IMR-90 (cell line): ENCODE measurements around the gene WDR1. TPM values are rescaled to one million over a fixed set of nuclear protein-coding genes. Genes with fewer than 3 reads are reported as not detected.

ENCODE experiments used
- ATAC-seq: fragments of 200-7000 bp; cut with Tn5 transposase; 2 replicates; pipeline ENCODE4 v1.9.1; 2020; ENCODE audit warnings: low read depth, mild to moderate bottlenecking, moderate library complexity
- BruUV-seq: library from RNA; stranded (reverse); fragments of 400-500 nt; replicated peaks from 2 replicates; lab custom pipeline; 2021; lab: Mats Ljungman, UMichigan
- CTCF ChIA-PET: fragments of 300-600 bp; formaldehyde crosslinking; extraction: SDS; loops from one replicate; lab custom pipeline; 2021; ENCODE audit warnings: antibody characterized with exemption; lab: Yijun Ruan, JAX
- POLR2A ChIA-PET: fragments of 300-600 bp; sonication (Branson Sonifier 250); formaldehyde crosslinking; loops from one replicate; lab custom pipeline; 2022; ENCODE audit warnings: antibody characterized with exemption; ENCODE audit not compliant: unreplicated experiment; lab: Charles Lee
- DNase-seq: peaks from one replicate; pipeline ENCODE4 v3.0.0; 2013
- H2AFZ ChIP-seq: replicated peaks from 2 replicates; pipeline ENCODE3; 2013; ENCODE audit warnings: low read length, mild to moderate bottlenecking; ENCODE audit not compliant: poor library complexity
- H2AK5ac ChIP-seq: 2 replicates; pipeline ENCODE4 v1.6.1; 2013; ENCODE audit warnings: low read depth, low read length, inconsistent platforms
- H2AK9ac ChIP-seq: replicated peaks from 2 replicates; pipeline ENCODE3; 2013; ENCODE audit warnings: mild to moderate bottlenecking, low read depth, low read length, moderate library complexity; ENCODE audit not compliant: poor library complexity
- H2BK120ac ChIP-seq: 2 replicates; pipeline ENCODE4 v1.6.1; 2013; ENCODE audit warnings: low read depth, low read length, inconsistent platforms
- H2BK15ac ChIP-seq: 3 replicates; pipeline ENCODE4 v1.6.1; 2013; ENCODE audit warnings: low read depth, low read length, inconsistent platforms
- H2BK20ac ChIP-seq: 2 replicates; pipeline ENCODE4 v1.6.1; 2013; ENCODE audit warnings: low read depth, mild to moderate bottlenecking, inconsistent platforms, low read length, moderate library complexity
- H2BK5ac ChIP-seq: 2 replicates; pipeline ENCODE4 v1.6.1; 2013; ENCODE audit warnings: mild to moderate bottlenecking, low read depth, low read length, inconsistent platforms; ENCODE audit not compliant: poor library complexity, severe bottlenecking
- H3K14ac ChIP-seq: replicated peaks from 2 replicates; pipeline ENCODE4 v1.6.1; 2013; ENCODE audit warnings: low read depth, low read length, inconsistent platforms
- H3K18ac ChIP-seq: 2 replicates; pipeline ENCODE4 v1.6.1; 2013; ENCODE audit warnings: low read depth, low read length, control low read depth
- H3K23ac ChIP-seq: 2 replicates; pipeline ENCODE4 v1.6.1; 2013; ENCODE audit warnings: low read depth, low read length, inconsistent platforms
- H3K27ac ChIP-seq: 2 replicates; pipeline ENCODE4 v1.5.1; 2013; ENCODE audit warnings: mild to moderate bottlenecking, control low read depth, low read length; ENCODE audit not compliant: insufficient read depth
- H3K27me3 ChIP-seq: 2 replicates; pipeline ENCODE4 v1.6.1; 2013; ENCODE audit warnings: low read length; ENCODE audit not compliant: control insufficient read depth, insufficient read depth
- H3K36me3 ChIP-seq: 2 replicates; pipeline ENCODE4 v1.6.1; 2013; ENCODE audit warnings: low read length, mixed read lengths; ENCODE audit not compliant: control insufficient read depth, insufficient read depth
- H3K4ac ChIP-seq: 2 replicates; pipeline ENCODE4 v1.6.1; 2013; ENCODE audit warnings: low read depth, low read length, inconsistent platforms
- H3K4me1 ChIP-seq: 2 replicates; pipeline ENCODE4 v1.6.1; 2013; ENCODE audit warnings: low read length, mixed read lengths; ENCODE audit not compliant: control insufficient read depth, insufficient read depth
- H3K4me2 ChIP-seq: 2 replicates; pipeline ENCODE4 v1.6.1; 2013; ENCODE audit warnings: low read depth, mild to moderate bottlenecking, control low read depth, low read length, moderate library complexity
- H3K4me3 ChIP-seq: 2 replicates; pipeline ENCODE4 v1.5.1; 2013; ENCODE audit warnings: low read depth, mild to moderate bottlenecking, control low read depth, low read length, moderate library complexity; ENCODE audit not compliant: insufficient read depth
- H3K56ac ChIP-seq: 2 replicates; pipeline ENCODE4 v1.6.1; 2013; ENCODE audit warnings: low read length, inconsistent platforms; ENCODE audit not compliant: insufficient read depth; ENCODE audit errors: extremely low read depth
- H3K79me1 ChIP-seq, 2 experiments: 2 replicates each; pipeline ENCODE4 v1.6.1; 2013; ENCODE audit warnings: low read length in 2 of 2, inconsistent platforms in 1 of 2, low read depth in 1 of 2
- H3K9ac ChIP-seq: 2 replicates; pipeline ENCODE4 v1.6.1; 2013; ENCODE audit warnings: low read depth, low read length, control low read depth
- H3K9me1 ChIP-seq: 2 replicates; pipeline ENCODE4 v1.6.1; 2013; ENCODE audit warnings: low read length, inconsistent platforms; ENCODE audit not compliant: insufficient read depth
- H3K9me3 ChIP-seq: 2 replicates; pipeline ENCODE4 v1.6.1; 2013; ENCODE audit warnings: low read length; ENCODE audit not compliant: control insufficient read depth, insufficient read depth
- H4K20me1 ChIP-seq: 2 replicates; pipeline ENCODE4 v1.6.1; 2013; ENCODE audit warnings: low read length, inconsistent platforms; ENCODE audit not compliant: insufficient read depth
- H4K5ac ChIP-seq: 2 replicates; pipeline ENCODE4 v1.6.1; 2013; ENCODE audit warnings: mild to moderate bottlenecking, low read depth, low read length, control low read depth
- H4K8ac ChIP-seq, 2 experiments: 2 replicates each; pipeline ENCODE4 v1.6.1; 2013; ENCODE audit warnings: low read depth in 2 of 2, low read length in 2 of 2, control low read depth in 1 of 2, inconsistent platforms in 1 of 2
- H4K91ac ChIP-seq: 2 replicates; pipeline ENCODE4 v1.6.1; 2013; ENCODE audit warnings: low read depth, low read length, inconsistent platforms; ENCODE audit not compliant: insufficient read depth
- BHLHE40 ChIP-seq: fragments of 150-350 bp; IDR thresholded peaks from 2 replicates; pipeline ENCODE4 v1.6.1; 2016; ENCODE audit warnings: mild to moderate bottlenecking, low read depth, low read length
- CEBPB ChIP-seq: IDR thresholded peaks from 2 replicates; pipeline ENCODE4 v1.6.1; 2012; ENCODE audit warnings: low read depth, low read length, improper control_type of control experiment
- CHD1 ChIP-seq: IDR thresholded peaks from 2 replicates; pipeline ENCODE4 v1.6.1; 2012; ENCODE audit warnings: low read depth, low read length, improper control_type of control experiment
- CTCF ChIP-seq: conservative IDR thresholded peaks from 2 replicates; pipeline ENCODE4 v1.5.1; 2012; ENCODE audit warnings: mild to moderate bottlenecking, low read depth, low read length, improper control_type of control experiment
- ELK1 ChIP-seq: fragments of 150-350 bp; IDR thresholded peaks from 2 replicates; pipeline ENCODE4 v1.6.1; 2016; ENCODE audit warnings: low read depth, mild to moderate bottlenecking, low read length, moderate library complexity, borderline replicate concordance
- FOS ChIP-seq: fragments of 150-350 bp; IDR thresholded peaks from 2 replicates; pipeline ENCODE4 v1.6.1; 2016; ENCODE audit warnings: low read depth, low read length
- MAFK ChIP-seq: IDR thresholded peaks from 2 replicates; pipeline ENCODE4 v1.6.1; 2012; ENCODE audit warnings: low read depth, low read length, improper control_type of control experiment
- MAZ ChIP-seq: IDR thresholded peaks from 2 replicates; pipeline ENCODE4 v1.6.1; 2012; ENCODE audit warnings: low read depth, mild to moderate bottlenecking, low read length, improper control_type of control experiment, moderate library complexity, borderline replicate concordance
- MXI1 ChIP-seq: IDR thresholded peaks from 2 replicates; pipeline ENCODE4 v1.6.1; 2012; ENCODE audit warnings: low read depth, mild to moderate bottlenecking, low read length, moderate library complexity, borderline replicate concordance
- NFE2L2 ChIP-seq: fragments of 150-350 bp; IDR thresholded peaks from 2 replicates; pipeline ENCODE4 v1.6.1; 2016; ENCODE audit warnings: low read depth, mild to moderate bottlenecking, low read length
- POLR2A ChIP-seq: IDR thresholded peaks from 2 replicates; pipeline ENCODE4 v1.6.1; 2012; ENCODE audit warnings: mild to moderate bottlenecking, low read depth, low read length
- RCOR1 ChIP-seq: IDR thresholded peaks from 2 replicates; pipeline ENCODE4 v1.6.1; 2012; ENCODE audit warnings: mild to moderate bottlenecking, low read length, improper control_type of control experiment; ENCODE audit not compliant: insufficient replicate concordance
- SMC3 ChIP-seq: fragments of 150-350 bp; IDR thresholded peaks from 2 replicates; pipeline ENCODE4 v1.6.1; 2016; ENCODE audit warnings: low read depth, mild to moderate bottlenecking, antibody characterized with exemption, low read length, moderate library complexity
- USF2 ChIP-seq: fragments of 150-350 bp; IDR thresholded peaks from 2 replicates; pipeline ENCODE4 v1.6.1; 2017; ENCODE audit warnings: mild to moderate bottlenecking, antibody characterized with exemption, low read length, low read depth
- WGBS, 2 experiments: methylation state at CpG; one replicate each; pipeline versions ENCODE4 v1.1.5 to v1.1.7; 2013; ENCODE audit warnings: missing lambda C conversion rate in 2 of 2; ENCODE audit not compliant: insufficient read length in 1 of 2; ENCODE audit errors: extremely low coverage in 2 of 2; 5-methylcytosine and 5-hydroxymethylcytosine counted together
- dilution Hi-C: fragments of 300-500 bp; cut with HindIII; formaldehyde crosslinking; loops from one replicate; pipeline ENCODE4 v1.14.3; 2018; ENCODE audit warnings: low sequenced_read_pairs; ENCODE audit not compliant: unreplicated experiment
- in situ Hi-C: fragments of 300-500 bp; cut with MboI; formaldehyde crosslinking; loops from 3 replicates; pipeline ENCODE4 v1.14.3; 2019; ENCODE audit warnings: low sequenced_read_pairs, inconsistent platforms, mixed read lengths
- intact Hi-C: fragments of 100-400 bp; cut with micrococcal nuclease; formaldehyde crosslinking; loops from 2 replicates; pipeline ENCODE4 v1.10.0; 2022
- polyA plus RNA-seq, 3 experiments: library from polyadenylated mRNA; depleted of rRNA; stranded (reverse); fragments of >200 nt; gene quantifications; 2 replicates each; pipeline ENCODE4 v1.2.3, GENCODE V29; 2012; ENCODE audit warnings: low replicate concordance in 1 of 3
- total RNA-seq: library from RNA; depleted of rRNA; stranded (reverse); fragments of >200 nt; gene quantifications from 2 replicates; pipeline ENCODE4 v1.2.3, GENCODE V29; 2012

Gene WDR1
- total and polyA plus RNA-seq, 2 of the 4 experiments (the other 2 are of a cell fraction) = 725 to 992 TPM

- peak overlapping the region; percentile 89 for H3K18ac ChIP-seq
- H3K9me3 ChIP-seq = no peaks in the 10 kb centered on the region
- CTCF ChIA-PET = interaction anchor here (0.9 kb wide), 1 partner anchor 13 kb away, joined by 3 read pairs; no protein-coding TSS in a partner anchor
- peak overlapping the region; percentile 97 for H2BK120ac ChIP-seq
- BruUV-seq = no TSS peak
- peak overlapping the region; percentile 99 for H2BK5ac ChIP-seq
- peak overlapping the region; percentile 98 for H3K56ac ChIP-seq
- peak overlapping the region; percentile 77 for H3K9ac ChIP-seq
- peaks cover 74% of the 10 kb centered on the region for H3K9me1 ChIP-seq
- H2BK15ac ChIP-seq = peak overlapping the region; percentile 98; the same call in 2 of the 3 replicates
- dilution Hi-C loops (no loop called here), intact Hi-C loops (loop anchor here (1.0 kb wide), 1 partner anchor 9 kb away; no protein-coding TSS in a partner anchor), in situ Hi-C loops (no loop called here)
- H2AFZ ChIP-seq = peak overlapping the region; percentile 71
- H2BK20ac ChIP-seq = peak overlapping the region; percentile 96
- peak overlapping the region; percentile 57 for H3K4me2 ChIP-seq
- peak overlapping the region; percentile 100 for H2AK5ac ChIP-seq
- peak overlapping the region; percentile 8; the same call in 1 of the 2 replicates for H3K4me3 ChIP-seq
- peaks cover 96% of the 10 kb centered on the region for H4K20me1 ChIP-seq
- peak overlapping the region; percentile 99 for H4K91ac ChIP-seq
- peaks cover 0 to 68% of the 10 kb centered on the region in 2 experiments; a peak in 2 of 4 replicates for H3K79me1 ChIP-seq
- H3K23ac ChIP-seq = peak overlapping the region; percentile 99
- H3K27ac ChIP-seq = peak overlapping the region; percentile 94
- H4K5ac ChIP-seq = peak overlapping the region; percentile 71
- H4K8ac ChIP-seq = peak overlapping the region; percentile 78 to 99
- H2AK9ac ChIP-seq = peak overlapping the region; percentile 100
- WGBS, 2 experiments = no CpG with 5 or more reads among the region's 13 CpGs
- H3K4me1 ChIP-seq = peaks cover 73% of the 10 kb centered on the region
- no peaks in the 10 kb centered on the region for H3K27me3 ChIP-seq
- peak overlapping the region; percentile 100 for H3K4ac ChIP-seq
- DNase-seq (peak; percentile 97), ATAC-seq (peak; percentile 82)
- peaks cover 75% of the 10 kb centered on the region for H3K36me3 ChIP-seq
- POLR2A ChIA-PET = interaction anchor here (1.0 to 4.1 kb wide), 3 partner anchors 9 to 13 kb away, joined by 3 to 23 read pairs (median 3); partner anchors contain the start of gene WDR1
- H3K14ac ChIP-seq = peak overlapping the region; percentile 100
- TF ChIP-seq SMC3 = no peak
- peak; percentile 64 for TF ChIP-seq MXI1
- no peak for TF ChIP-seq POLR2A
- peak; percentile 86 for TF ChIP-seq USF2
- peak; percentile 98 for TF ChIP-seq MAZ
- TF ChIP-seq RCOR1 = no peak
- peak; percentile 41; the same call in 1 of the 2 replicates for TF ChIP-seq BHLHE40
- no peak for TF ChIP-seq ELK1
- no peak for TF ChIP-seq CHD1
- no peak for TF ChIP-seq CTCF
- TF ChIP-seq FOS = peak; percentile 95
- TF ChIP-seq NFE2L2 = no peak
- 0 out of 2 replicates have a peak, but pooled peaks have one; percentile 11 for TF ChIP-seq CEBPB
- 0 out of 2 replicates have a peak, but pooled peaks have one; percentile 2 for TF ChIP-seq MAFK
These were observed 10.1 kb downstream of the WDR1 start for GRCh38 chr4:10106421-10107039.
